GM21526 (cell line): Measurements from ENCODE around the gene IMPACT.

Source experiments
- ATAC-seq: cut with Tn5 transposase; IDR thresholded peaks from one replicate; pipeline ENCODE4 v1.9.1; 2021; ENCODE audit warnings: moderate library complexity; ENCODE audit not compliant: unreplicated experiment, low FRiP score

The IMPACT gene

GRCh38 chr18:24426398-24427294 lies at the start of gene IMPACT:
Gene IMPACT, plus strand, starts transcription at chr18:24426670. Its CDS starts 87 bp downstream, at chr18:24426757.
- ATAC-seq = peak; percentile 92

- no peak for ATAC-seq
Observed at GRCh38 chr18:24378598-24378997, 47.9 kb upstream of the IMPACT start.

GRCh38 chr18:24380163-24380747 lies 46.2 kb upstream of the IMPACT start:
- no peak for ATAC-seq

- ATAC-seq = no peak
Observed at GRCh38 chr18:24381126-24381525, 45.3 kb upstream of the IMPACT start.

GRCh38 chr18:24386681-24387080 lies 39.8 kb upstream of the IMPACT start:
- no peak for ATAC-seq

- ATAC-seq = no peak
Observed at GRCh38 chr18:24388957-24389356, 37.5 kb upstream of the IMPACT start.

GRCh38 chr18:24395049-24395795 lies 31.2 kb upstream of the IMPACT start:
- no peak for ATAC-seq

GRCh38 chr18:24396082-24396633 lies 30.3 kb upstream of the IMPACT start:
- ATAC-seq = no peak

- peak; percentile 29 for ATAC-seq
Observed at GRCh38 chr18:24397131-24397693, 29.3 kb upstream of the IMPACT start.

- peak; percentile 53 for ATAC-seq
Observed at GRCh38 chr18:24397694-24398368, 28.6 kb upstream of the IMPACT start, which contains the start of gene OSBPL1A. Gene OSBPL1A, minus strand, starts transcription at chr18:24397824. Its CDS starts 20,291 bp downstream, at chr18:24377533.

GRCh38 chr18:24398540-24398939 lies 27.9 kb upstream of the IMPACT start:
- no peak for ATAC-seq

GRCh38 chr18:24400587-24400986 lies 25.9 kb upstream of the IMPACT start:
- ATAC-seq = no peak

- ATAC-seq = no peak
Observed at GRCh38 chr18:24402209-24402785, 24.2 kb upstream of the IMPACT start.

- ATAC-seq = no peak
Observed at GRCh38 chr18:24403076-24403475, 23.4 kb upstream of the IMPACT start.

- ATAC-seq = no peak
Observed at GRCh38 chr18:24404591-24404990, 21.9 kb upstream of the IMPACT start.

- no peak for ATAC-seq
Observed at GRCh38 chr18:24408496-24408895, 18.0 kb upstream of the IMPACT start.

GRCh38 chr18:24413148-24413547 lies 13.3 kb upstream of the IMPACT start:
- ATAC-seq = no peak

GRCh38 chr18:24414349-24415003 lies 12.0 kb upstream of the IMPACT start:
- ATAC-seq = peak; percentile 56

- ATAC-seq = no peak
Observed at GRCh38 chr18:24417480-24417879, 9.0 kb upstream of the IMPACT start.
